OCI-LY1 (cell line): ENCODE results near the gene OPHN1.

Source experiments
- EZH2 ChIP-seq: fragments of 200-600 bp; sonication (generic), shearing (Covaris generic); IDR thresholded peaks from 2 replicates; pipeline ENCODE4 v1.8.0; 2017; ENCODE audit warnings: borderline replicate concordance, mixed run types, mild to moderate bottlenecking, antibody characterized with exemption, low read length, moderate library complexity, mixed read lengths
- TF ChIP-seq, protein P1 (sequence below): fragments of 200-600 bp; sonication (generic), shearing (Covaris generic); IDR thresholded peaks from 2 replicates; pipeline ENCODE4 v1.5.1; 2017; ENCODE audit warnings: mild to moderate bottlenecking, antibody characterized with exemption, low read length, moderate library complexity, mixed read lengths

DNA sequence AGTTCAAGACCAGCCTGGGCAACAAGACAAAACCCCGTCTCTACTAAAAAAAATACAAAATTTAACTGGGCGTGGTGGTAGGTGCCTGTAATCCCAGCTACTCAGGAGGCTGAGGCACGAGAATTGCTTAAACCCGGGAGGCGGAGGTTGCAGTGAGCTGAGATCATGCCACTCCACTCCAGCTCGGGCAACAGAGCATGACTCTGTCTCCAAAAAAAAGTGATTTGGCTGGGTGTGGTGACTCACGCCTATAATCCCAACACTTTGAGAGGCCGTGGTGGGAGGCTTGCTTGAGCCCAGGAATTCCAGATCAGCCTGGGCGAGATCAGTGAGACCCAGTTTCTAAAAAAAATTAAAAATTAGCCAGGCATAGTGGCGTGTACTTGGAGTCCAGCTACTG lies 4.1 kb downstream of the OPHN1 start:
- TF ChIP-seq, protein P1, sequence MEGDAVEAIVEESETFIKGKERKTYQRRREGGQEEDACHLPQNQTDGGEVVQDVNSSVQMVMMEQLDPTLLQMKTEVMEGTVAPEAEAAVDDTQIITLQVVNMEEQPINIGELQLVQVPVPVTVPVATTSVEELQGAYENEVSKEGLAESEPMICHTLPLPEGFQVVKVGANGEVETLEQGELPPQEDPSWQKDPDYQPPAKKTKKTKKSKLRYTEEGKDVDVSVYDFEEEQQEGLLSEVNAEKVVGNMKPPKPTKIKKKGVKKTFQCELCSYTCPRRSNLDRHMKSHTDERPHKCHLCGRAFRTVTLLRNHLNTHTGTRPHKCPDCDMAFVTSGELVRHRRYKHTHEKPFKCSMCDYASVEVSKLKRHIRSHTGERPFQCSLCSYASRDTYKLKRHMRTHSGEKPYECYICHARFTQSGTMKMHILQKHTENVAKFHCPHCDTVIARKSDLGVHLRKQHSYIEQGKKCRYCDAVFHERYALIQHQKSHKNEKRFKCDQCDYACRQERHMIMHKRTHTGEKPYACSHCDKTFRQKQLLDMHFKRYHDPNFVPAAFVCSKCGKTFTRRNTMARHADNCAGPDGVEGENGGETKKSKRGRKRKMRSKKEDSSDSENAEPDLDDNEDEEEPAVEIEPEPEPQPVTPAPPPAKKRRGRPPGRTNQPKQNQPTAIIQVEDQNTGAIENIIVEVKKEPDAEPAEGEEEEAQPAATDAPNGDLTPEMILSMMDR = no peak
- TF ChIP-seq EZH2 = no peak
